ENCODE results near the gene PPFIA2. TPM values are rescaled to one million over a fixed set of nuclear protein-coding genes. Genes with fewer than 3 reads are reported as not detected.
"Not testable (repeated sequence)": the region's sequence is repeated elsewhere in the genome, so short reads cannot be mapped to it uniquely, and the experiment has no call there.

The PPFIA2 gene
- total RNA-seq, 1 donor from 2014 or later: 5.7 TPM

GRCh38 chr12:81596558-81596957 is 162.6 kb downstream of the PPFIA2 start:
- H3K27ac Mint-ChIP-seq: no peak overlapping the region
- H3K36me3 Mint-ChIP-seq: no peaks in the 10 kb centered on the region
- no peak overlapping the region for H3K4me3 Mint-ChIP-seq
- no peak for TF ChIP-seq CTCF (conservative IDR thresholded peaks at IDR 0.05)
- no peak for DNase-seq (ENCODE audit: extremely low spot score, unreplicated experiment)
- H3K27me3 Mint-ChIP-seq: no peaks in the 10 kb centered on the region
- H3K9me3 Mint-ChIP-seq: no peaks in the 10 kb centered on the region
- peaks cover 5% of the 10 kb centered on the region for H3K4me1 Mint-ChIP-seq (ENCODE audit: unreplicated experiment)

- H3K36me3 Mint-ChIP-seq: peaks cover 5% of the 10 kb centered on the region
- H3K9me3 Mint-ChIP-seq: no peaks in the 10 kb centered on the region
- DNase-seq (ENCODE audit: extremely low spot score, unreplicated experiment): no peak
- no peak overlapping the region for H3K27ac Mint-ChIP-seq
- no peak overlapping the region for H3K4me3 Mint-ChIP-seq
- H3K4me1 Mint-ChIP-seq (ENCODE audit: unreplicated experiment): no peaks in the 10 kb centered on the region
- no peaks in the 10 kb centered on the region for H3K27me3 Mint-ChIP-seq
- TF ChIP-seq CTCF (conservative IDR thresholded peaks at IDR 0.05): no peak
These were observed 167.9 kb downstream of the PPFIA2 start for GRCh38 chr12:81591256-81591655.

GRCh38 chr12:81590703-81591102 is 168.4 kb downstream of the PPFIA2 start:
- not testable (repeated sequence) for H3K4me3 Mint-ChIP-seq; H3K36me3 Mint-ChIP-seq; DNase-seq (ENCODE audit: extremely low spot score, unreplicated experiment); H3K9me3 Mint-ChIP-seq; H3K27ac Mint-ChIP-seq; H3K27me3 Mint-ChIP-seq; H3K4me1 Mint-ChIP-seq (ENCODE audit: unreplicated experiment)

- DNase-seq (ENCODE audit: extremely low spot score, unreplicated experiment): no peak
- peaks cover 5% of the 10 kb centered on the region for H3K36me3 Mint-ChIP-seq
- H3K9me3 Mint-ChIP-seq: no peaks in the 10 kb centered on the region
- no peak overlapping the region for H3K27ac Mint-ChIP-seq
- TF ChIP-seq CTCF (conservative IDR thresholded peaks at IDR 0.05): no peak
- no peaks in the 10 kb centered on the region for H3K27me3 Mint-ChIP-seq
- H3K4me3 Mint-ChIP-seq: no peak overlapping the region
- no peaks in the 10 kb centered on the region for H3K4me1 Mint-ChIP-seq (ENCODE audit: unreplicated experiment)
These were observed 170.7 kb downstream of the PPFIA2 start for GRCh38 chr12:81588235-81589008.

GRCh38 chr12:81585787-81586186 is 173.4 kb downstream of the PPFIA2 start:
- no peak for TF ChIP-seq CTCF (conservative IDR thresholded peaks at IDR 0.05)
- H3K27ac Mint-ChIP-seq: no peak overlapping the region
- H3K4me3 Mint-ChIP-seq: no peak overlapping the region
- no peaks in the 10 kb centered on the region for H3K4me1 Mint-ChIP-seq (ENCODE audit: unreplicated experiment)
- H3K9me3 Mint-ChIP-seq: no peaks in the 10 kb centered on the region
- DNase-seq (ENCODE audit: extremely low spot score, unreplicated experiment): no peak
- no peaks in the 10 kb centered on the region for H3K27me3 Mint-ChIP-seq
- H3K36me3 Mint-ChIP-seq: peaks cover 2% of the 10 kb centered on the region

- Mint-ChIP-seq H3K9me3 (no peaks in the 10 kb centered on the region), H3K4me3 (no peak overlapping the region), H3K4me1 (ENCODE audit: unreplicated experiment) (no peaks in the 10 kb centered on the region), H3K36me3 (no peaks in the 10 kb centered on the region), H3K27me3 (no peaks in the 10 kb centered on the region), H3K27ac (no peak overlapping the region)
- DNase-seq (ENCODE audit: extremely low spot score, unreplicated experiment): no peak
- TF ChIP-seq CTCF (conservative IDR thresholded peaks at IDR 0.05): no peak
These were observed 185.9 kb downstream of the PPFIA2 start for GRCh38 chr12:81573228-81573627.

Data from type B pancreatic cell (in vitro differentiated cells).